ENCODE results near the gene SLC35E1.
"Not testable (repeated sequence)": the region's sequence is repeated elsewhere in the genome, so short reads cannot be mapped to it uniquely, and the experiment has no call there.

The SLC35E1 gene

DNA sequence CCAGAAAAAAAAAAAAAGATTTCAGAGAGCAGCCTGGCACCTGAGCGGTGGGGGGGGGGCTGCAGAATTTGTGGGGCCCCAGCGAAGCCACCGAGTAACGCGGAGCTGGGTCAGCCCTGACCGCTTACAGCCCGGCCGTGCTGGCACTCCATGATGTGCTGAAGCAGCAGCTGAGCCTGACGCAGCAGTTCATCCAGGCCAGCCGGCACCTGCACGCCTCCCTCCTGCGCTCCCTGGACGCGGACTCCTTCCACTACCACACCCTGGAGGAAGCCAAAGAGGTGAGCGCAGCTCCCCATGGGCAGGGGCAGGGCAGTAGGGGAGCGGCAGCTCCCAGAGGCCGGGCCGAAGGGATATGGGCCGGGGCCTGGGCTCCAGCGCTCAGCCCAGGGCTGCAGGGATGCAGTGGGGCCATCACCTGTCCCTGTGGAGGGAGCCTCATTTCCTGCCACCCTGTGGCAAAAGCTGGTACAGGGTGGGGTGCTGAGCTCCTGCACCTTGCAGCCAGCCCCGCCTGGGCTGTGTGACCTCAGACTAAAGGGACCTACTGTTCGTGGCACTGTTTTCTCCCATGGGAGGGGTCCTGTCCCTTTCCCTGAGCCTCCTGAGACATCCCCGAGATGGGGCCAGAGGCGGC lies 57.7 kb downstream of the SLC35E1 start:
- no peaks in the 10 kb centered on the region for H3K27me3 ChIP-seq (ENCODE audit: control insufficient read depth, insufficient read depth, low read length, poor library complexity, severe bottlenecking)
- H3K9me3 ChIP-seq (ENCODE audit: control insufficient read depth, low read length): no peaks in the 10 kb centered on the region
- H3K4me1 ChIP-seq (ENCODE audit: control insufficient read depth, insufficient read depth, low read length): no peaks in the 10 kb centered on the region
- H3K4me3 ChIP-seq (ENCODE audit: insufficient read depth, low read depth, low read length): no peak overlapping the region
- WGBS, 2 experiments: 93 to 94% methylated on average over 24 of the region's 24 CpGs
- peaks cover 22% of the 10 kb centered on the region for H3K36me3 ChIP-seq (ENCODE audit: control insufficient read depth, insufficient read depth, low read length)
- no peak overlapping the region for H3K27ac ChIP-seq (ENCODE audit: insufficient read depth, low read depth, low read length, poor library complexity, severe bottlenecking)

DNA sequence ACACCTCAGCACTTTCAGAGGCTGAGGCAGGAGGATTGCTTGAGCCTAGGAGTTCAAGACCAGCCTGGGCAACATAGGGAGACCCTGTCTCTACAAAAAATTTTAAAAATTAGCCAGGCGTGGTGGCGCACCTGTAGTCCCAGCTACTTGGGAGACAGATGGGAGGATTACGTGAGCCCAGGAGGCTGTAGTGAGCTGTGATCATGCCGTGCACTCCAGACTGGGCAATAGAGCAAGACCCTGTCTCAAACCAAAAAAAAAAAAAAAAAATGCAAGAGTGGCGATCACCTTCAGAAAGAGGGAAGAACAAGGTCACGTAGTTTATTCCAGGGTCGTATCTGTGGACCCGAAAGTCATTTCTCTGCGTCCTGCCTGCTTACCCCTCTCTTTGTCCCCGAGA lies 59.6 kb downstream of the SLC35E1 start:
- H3K27me3 ChIP-seq (ENCODE audit: control insufficient read depth, insufficient read depth, low read length, poor library complexity, severe bottlenecking); H3K4me3 ChIP-seq (ENCODE audit: insufficient read depth, low read depth, low read length); H3K4me1 ChIP-seq (ENCODE audit: control insufficient read depth, insufficient read depth, low read length); H3K36me3 ChIP-seq (ENCODE audit: control insufficient read depth, insufficient read depth, low read length); H3K27ac ChIP-seq (ENCODE audit: insufficient read depth, low read depth, low read length, poor library complexity, severe bottlenecking); H3K9me3 ChIP-seq (ENCODE audit: control insufficient read depth, low read length): not testable (repeated sequence)
- 94% methylated on average over 10 of the region's 10 CpGs for WGBS, 2 experiments

DNA sequence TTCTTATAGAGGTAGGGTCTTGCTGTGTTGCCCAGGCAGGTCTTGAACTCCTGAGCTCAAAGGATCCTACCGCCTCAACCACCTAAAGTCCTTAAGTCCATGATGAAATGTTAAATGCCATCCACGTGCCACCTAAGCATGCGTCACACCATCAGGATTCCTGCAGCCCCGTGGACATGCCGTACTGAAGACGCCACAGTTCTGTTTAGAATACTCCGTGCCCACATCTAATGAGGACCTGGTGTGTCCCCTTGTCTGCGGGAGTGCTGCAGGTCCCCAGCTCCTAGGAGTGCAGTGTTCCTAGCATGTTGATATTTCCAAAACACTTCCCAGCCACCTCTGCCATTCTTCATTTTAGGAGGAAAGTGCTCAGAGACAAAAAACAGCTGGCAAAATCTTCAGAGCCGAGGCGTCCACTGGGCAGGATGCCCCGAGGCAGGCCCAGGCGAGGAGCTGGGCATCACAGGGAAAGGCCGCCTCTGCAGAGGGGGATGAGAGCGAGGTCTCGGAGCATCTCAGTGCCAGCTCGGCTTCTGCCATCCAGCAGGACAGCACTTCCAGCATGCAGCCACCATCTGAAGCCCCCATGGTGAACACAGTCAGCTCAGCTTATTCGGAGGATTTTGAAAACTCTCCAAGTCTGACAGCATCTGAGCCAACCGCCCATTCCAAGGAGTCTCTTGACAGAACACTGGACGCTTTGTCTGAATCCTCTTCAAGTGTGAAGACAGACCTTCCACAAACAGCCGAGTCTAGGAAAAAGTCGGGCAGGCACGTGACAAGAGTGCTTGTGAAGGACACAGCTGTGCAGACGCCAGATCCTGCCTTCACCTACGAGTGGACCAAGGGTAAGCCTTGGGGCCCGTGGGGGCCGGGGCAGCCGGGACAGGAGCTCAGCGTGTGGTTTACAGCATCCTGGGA lies 62.8 kb downstream of the SLC35E1 start:
- no peaks in the 10 kb centered on the region for H3K4me1 ChIP-seq (ENCODE audit: control insufficient read depth, insufficient read depth, low read length)
- no peaks in the 10 kb centered on the region for H3K36me3 ChIP-seq (ENCODE audit: control insufficient read depth, insufficient read depth, low read length)
- no peaks in the 10 kb centered on the region for H3K27me3 ChIP-seq (ENCODE audit: control insufficient read depth, insufficient read depth, low read length, poor library complexity, severe bottlenecking)
- H3K9me3 ChIP-seq (ENCODE audit: control insufficient read depth, low read length): no peaks in the 10 kb centered on the region
- H3K4me3 ChIP-seq (ENCODE audit: insufficient read depth, low read depth, low read length): no peak overlapping the region
- 95% methylated on average over 28 of the region's 28 CpGs for WGBS, 2 experiments
- no peak overlapping the region for H3K27ac ChIP-seq (ENCODE audit: insufficient read depth, low read depth, low read length, poor library complexity, severe bottlenecking)

DNA sequence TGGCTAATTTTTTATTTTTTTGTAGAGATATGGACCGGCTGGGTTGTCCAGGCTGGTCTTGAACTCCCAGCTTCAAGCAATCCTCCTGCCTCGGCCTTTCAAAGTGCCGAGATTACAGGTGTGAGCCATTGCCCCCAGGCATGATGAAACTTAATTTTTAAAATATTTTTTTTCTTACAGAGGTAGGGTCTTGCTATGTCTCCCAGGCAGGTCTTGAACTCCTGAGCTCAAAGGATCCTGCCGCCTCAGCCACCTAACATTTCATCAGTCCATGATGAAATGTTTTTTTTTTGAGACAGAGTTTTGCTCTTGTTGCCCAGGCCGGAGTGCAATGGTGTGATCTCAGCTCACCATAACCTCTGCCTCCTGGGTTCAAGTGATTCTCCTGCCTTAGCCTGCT lies 63.7 kb downstream of the SLC35E1 start:
- no peaks in the 10 kb centered on the region for H3K36me3 ChIP-seq (ENCODE audit: control insufficient read depth, insufficient read depth, low read length)
- 90 to 96% methylated on average over 5 of the region's 5 CpGs for WGBS, 2 experiments
- no peaks in the 10 kb centered on the region for H3K9me3 ChIP-seq (ENCODE audit: control insufficient read depth, low read length)
- no peaks in the 10 kb centered on the region for H3K4me1 ChIP-seq (ENCODE audit: control insufficient read depth, insufficient read depth, low read length)
- H3K27me3 ChIP-seq (ENCODE audit: control insufficient read depth, insufficient read depth, low read length, poor library complexity, severe bottlenecking): no peaks in the 10 kb centered on the region
- H3K4me3 ChIP-seq (ENCODE audit: insufficient read depth, low read depth, low read length): no peak overlapping the region
- H3K27ac ChIP-seq (ENCODE audit: insufficient read depth, low read depth, low read length, poor library complexity, severe bottlenecking): no peak overlapping the region

DNA sequence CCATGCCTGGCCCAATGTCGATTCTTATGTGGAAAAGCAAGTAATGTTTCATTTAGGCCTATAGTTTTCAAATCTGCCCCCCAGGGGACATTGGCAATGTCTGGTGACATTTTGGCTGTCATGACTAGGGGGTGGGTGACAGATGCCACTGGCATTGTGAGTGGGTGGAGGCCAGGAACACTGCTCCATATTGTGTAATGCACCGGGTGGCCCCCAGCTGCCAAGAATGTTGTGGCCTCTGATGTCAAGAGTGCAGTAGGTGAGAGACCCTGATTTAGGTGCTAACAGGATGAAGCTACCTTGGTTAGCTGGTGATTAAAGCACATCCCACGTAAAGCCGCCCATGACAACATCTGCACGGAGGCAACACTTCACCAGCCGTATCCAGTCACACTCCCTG lies 65.3 kb downstream of the SLC35E1 start:
- Histone ChIP-seq H3K27ac (ENCODE audit: insufficient read depth, low read depth, low read length, poor library complexity, severe bottlenecking) (no peak overlapping the region), H3K36me3 (ENCODE audit: control insufficient read depth, insufficient read depth, low read length) (peaks cover 4% of the 10 kb centered on the region), H3K27me3 (ENCODE audit: control insufficient read depth, insufficient read depth, low read length, poor library complexity, severe bottlenecking) (no peaks in the 10 kb centered on the region), H3K9me3 (ENCODE audit: control insufficient read depth, low read length) (no peaks in the 10 kb centered on the region), H3K4me3 (ENCODE audit: insufficient read depth, low read depth, low read length) (no peak overlapping the region), H3K4me1 (ENCODE audit: control insufficient read depth, insufficient read depth, low read length) (no peaks in the 10 kb centered on the region)
- WGBS, 2 experiments: 94 to 95% methylated on average over 6 of the region's 6 CpGs

DNA sequence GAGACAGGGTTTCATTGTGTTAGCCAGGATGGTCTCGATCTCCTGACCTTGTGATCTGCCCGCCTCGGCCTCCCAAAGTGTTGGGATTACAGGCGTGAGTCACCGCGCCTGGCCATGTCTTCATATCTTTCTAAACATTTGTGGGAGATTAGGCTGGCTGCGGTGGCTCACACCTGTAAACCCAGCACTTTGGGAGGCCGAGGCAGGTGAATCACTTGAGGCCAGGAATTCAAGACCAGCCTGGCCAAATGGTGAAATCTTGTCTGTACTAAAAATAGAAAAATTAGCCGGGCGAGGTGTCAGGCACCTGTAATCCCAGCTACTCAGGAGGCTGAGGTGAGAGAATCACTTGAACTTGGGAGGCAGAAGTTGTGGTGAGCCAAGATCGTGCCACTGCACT lies 66.1 kb downstream of the SLC35E1 start:
- 89 to 95% methylated on average over 11 of the region's 11 CpGs for WGBS, 2 experiments
- not testable (repeated sequence) for H3K36me3 ChIP-seq (ENCODE audit: control insufficient read depth, insufficient read depth, low read length); H3K27ac ChIP-seq (ENCODE audit: insufficient read depth, low read depth, low read length, poor library complexity, severe bottlenecking); H3K9me3 ChIP-seq (ENCODE audit: control insufficient read depth, low read length); H3K4me3 ChIP-seq (ENCODE audit: insufficient read depth, low read depth, low read length); H3K4me1 ChIP-seq (ENCODE audit: control insufficient read depth, insufficient read depth, low read length); H3K27me3 ChIP-seq (ENCODE audit: control insufficient read depth, insufficient read depth, low read length, poor library complexity, severe bottlenecking)

DNA sequence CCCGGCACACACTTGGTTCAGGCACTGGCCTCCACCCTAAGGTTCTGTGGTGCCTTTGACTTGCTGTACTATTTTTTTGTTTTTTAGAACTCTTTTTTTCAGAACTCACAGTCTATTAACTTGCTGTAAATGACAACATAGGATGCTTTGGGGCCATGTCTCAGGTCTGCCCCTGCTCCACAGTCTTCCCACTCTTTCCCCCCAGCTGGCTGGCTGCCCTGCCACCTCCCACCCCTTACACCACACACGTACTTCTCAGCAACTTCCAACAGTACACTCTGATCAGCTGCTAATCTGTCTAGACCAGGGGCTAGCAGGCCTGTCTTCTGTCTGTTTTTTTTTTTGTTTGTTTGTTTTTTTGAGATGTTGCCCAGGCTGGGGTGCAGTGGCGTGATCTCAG lies 67.9 kb downstream of the SLC35E1 start:
- Histone ChIP-seq H3K27ac (ENCODE audit: insufficient read depth, low read depth, low read length, poor library complexity, severe bottlenecking) (no peak overlapping the region), H3K36me3 (ENCODE audit: control insufficient read depth, insufficient read depth, low read length) (peaks cover 9% of the 10 kb centered on the region), H3K4me3 (ENCODE audit: insufficient read depth, low read depth, low read length) (no peak overlapping the region), H3K9me3 (ENCODE audit: control insufficient read depth, low read length) (no peaks in the 10 kb centered on the region), H3K27me3 (ENCODE audit: control insufficient read depth, insufficient read depth, low read length, poor library complexity, severe bottlenecking) (no peaks in the 10 kb centered on the region), H3K4me1 (ENCODE audit: control insufficient read depth, insufficient read depth, low read length) (no peaks in the 10 kb centered on the region)
- 94 to 95% methylated on average over 3 of the region's 3 CpGs for WGBS, 2 experiments

Data from ectodermal cell (in vitro differentiated cells).